IPS DF 6.9 (cell line): ENCODE results near the gene GDAP2.
"Not testable (repeated sequence)": the region's sequence is repeated elsewhere in the genome, so short reads cannot be mapped to it uniquely, and the experiment has no call there.

Experiments used
- DNase-seq: peaks from one replicate; pipeline ENCODE4 v3.0.0-alpha.2; 2013; ENCODE audit warnings: low read depth, low spot score
- H3K27ac ChIP-seq: one replicate; pipeline ENCODE4 v1.5.1; 2013; ENCODE audit warnings: low read length, control low read depth
- H3K27me3 ChIP-seq: 2 replicates; pipeline ENCODE4 v1.6.1; 2013; ENCODE audit warnings: mild to moderate bottlenecking, low read length; ENCODE audit not compliant: control insufficient read depth, insufficient read depth
- H3K36me3 ChIP-seq: 2 replicates; pipeline ENCODE4 v1.6.1; 2013; ENCODE audit warnings: low read length; ENCODE audit not compliant: control insufficient read depth, insufficient read depth
- H3K4me1 ChIP-seq: 2 replicates; pipeline ENCODE4 v1.6.1; 2013; ENCODE audit warnings: low read length; ENCODE audit not compliant: control insufficient read depth, insufficient read depth
- H3K4me3 ChIP-seq: 2 replicates; pipeline ENCODE4 v1.5.1; 2013; ENCODE audit warnings: mild to moderate bottlenecking, low read length
- H3K9me3 ChIP-seq: 2 replicates; pipeline ENCODE4 v1.6.1; 2013; ENCODE audit warnings: low read length, inconsistent platforms; ENCODE audit not compliant: control insufficient read depth, insufficient read depth
- WGBS: extraction: QIAGEN DNeasy Blood & Tissue Kit; methylation state at CpG from one replicate; pipeline ENCODE4 v1.1.7; 2013; ENCODE audit warnings: mixed read lengths, missing lambda C conversion rate; ENCODE audit not compliant: insufficient read length, insufficient coverage; 5-methylcytosine and 5-hydroxymethylcytosine counted together

Gene GDAP2

DNA sequence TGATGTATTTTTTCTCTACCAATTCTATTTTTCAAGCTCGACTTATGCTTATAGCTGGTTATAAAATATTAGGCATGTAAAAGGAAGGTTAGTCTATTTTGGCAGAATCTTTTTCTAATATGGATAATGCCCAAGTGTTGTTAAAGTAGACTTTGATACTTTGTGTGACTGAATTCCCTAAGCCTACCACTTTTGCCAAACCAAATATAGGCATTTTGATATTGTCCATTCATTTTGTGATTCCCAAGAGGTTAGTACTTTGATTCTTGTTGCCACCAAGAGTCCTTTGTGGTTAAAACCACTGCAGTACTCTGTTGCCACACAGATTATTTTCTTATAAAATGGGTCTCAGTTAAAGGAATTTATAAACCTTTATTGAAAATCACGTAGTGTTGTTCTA, 4.3 kb upstream of the GDAP2 start:
- Histone ChIP-seq H3K27ac (no peak overlapping the region), H3K4me1 (no peaks in the 10 kb centered on the region), H3K36me3 (peaks cover 5% of the 10 kb centered on the region; the same call in 1 of the 2 replicates), H3K4me3 (no peak overlapping the region), H3K27me3 (no peaks in the 10 kb centered on the region), H3K9me3 (no peaks in the 10 kb centered on the region)
- 100% methylated on average over 1 of the region's 2 CpGs for WGBS
- no peak for DNase-seq

DNA sequence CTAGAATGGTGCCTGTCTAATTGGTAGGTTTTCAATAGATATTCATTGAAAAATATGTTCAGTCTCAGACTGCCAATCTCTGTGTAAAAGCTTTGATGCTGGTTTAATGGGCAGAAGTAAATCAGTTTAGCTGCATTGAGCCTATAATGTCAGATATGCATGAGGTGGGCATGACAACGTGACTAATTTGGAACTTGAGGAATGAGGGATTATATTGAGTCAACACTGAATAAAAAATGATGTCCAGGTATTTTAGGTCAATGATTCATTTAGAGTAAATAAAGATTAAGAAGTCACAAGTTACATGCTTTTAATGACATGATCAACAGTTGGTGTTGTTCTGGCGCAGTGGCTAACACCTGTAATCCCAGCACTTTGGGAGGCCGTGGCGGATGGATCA, 3.2 kb upstream of the GDAP2 start:
- H3K36me3 ChIP-seq: no peaks in the 10 kb centered on the region; the same call in 1 of the 2 replicates
- no peaks in the 10 kb centered on the region for H3K9me3 ChIP-seq
- no peak for DNase-seq
- no peaks in the 10 kb centered on the region for H3K27me3 ChIP-seq
- WGBS: no CpG with 5 or more reads among the region's 4 CpGs
- H3K4me1 ChIP-seq: no peaks in the 10 kb centered on the region
- H3K4me3 ChIP-seq: no peak overlapping the region
- H3K27ac ChIP-seq: no peak overlapping the region

DNA sequence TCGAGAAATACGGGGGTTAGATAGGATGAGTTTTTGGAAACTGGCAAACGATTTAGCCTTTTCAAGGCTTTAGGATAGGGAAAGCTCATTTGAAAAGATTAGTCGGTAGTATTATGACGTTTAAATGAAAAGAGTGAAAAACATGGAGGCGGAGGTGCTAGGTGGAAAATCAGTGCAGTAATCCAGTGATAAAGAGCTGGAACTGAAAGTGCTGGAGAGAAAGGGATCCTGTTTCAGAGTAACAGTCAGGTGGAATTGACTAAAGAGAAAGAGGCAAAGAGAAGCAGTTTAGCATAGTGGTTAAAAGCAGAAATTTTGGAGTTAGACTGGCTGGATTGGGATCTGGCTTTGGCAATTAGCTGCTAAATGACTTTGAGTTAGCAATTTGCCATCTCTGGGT, 1.1 kb upstream of the GDAP2 start:
- Histone ChIP-seq H3K27me3 (no peaks in the 10 kb centered on the region), H3K9me3 (no peaks in the 10 kb centered on the region), H3K27ac (no peak overlapping the region), H3K36me3 (no peaks in the 10 kb centered on the region; the same call in 1 of the 2 replicates), H3K4me1 (no peaks in the 10 kb centered on the region), H3K4me3 (peak overlapping the region; percentile 84; the same call in 1 of the 2 replicates)
- WGBS: no CpG with 5 or more reads among the region's 6 CpGs
- no peak for DNase-seq

DNA sequence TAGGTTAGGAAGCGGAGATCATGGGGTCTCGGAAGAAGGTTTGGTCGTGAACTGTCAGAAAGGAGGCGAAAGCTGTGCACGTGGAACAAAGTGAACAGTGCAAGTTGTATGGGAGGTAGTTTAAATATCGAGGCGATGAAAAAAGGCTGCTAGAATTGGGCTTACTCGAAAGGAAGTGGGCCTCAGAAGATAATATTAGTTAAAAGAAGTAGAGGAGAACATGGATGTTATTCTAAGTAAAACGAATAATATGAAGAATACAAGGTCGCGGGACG, 689 bp upstream of the GDAP2 start:
- no peak overlapping the region for H3K27ac ChIP-seq
- no peaks in the 10 kb centered on the region for H3K9me3 ChIP-seq
- H3K4me1 ChIP-seq: no peaks in the 10 kb centered on the region
- DNase-seq: no peak
- peak overlapping the region; percentile 84 for H3K4me3 ChIP-seq
- WGBS: no CpG with 5 or more reads among the region's 12 CpGs
- no peaks in the 10 kb centered on the region; the same call in 1 of the 2 replicates for H3K36me3 ChIP-seq
- H3K27me3 ChIP-seq: no peaks in the 10 kb centered on the region

DNA sequence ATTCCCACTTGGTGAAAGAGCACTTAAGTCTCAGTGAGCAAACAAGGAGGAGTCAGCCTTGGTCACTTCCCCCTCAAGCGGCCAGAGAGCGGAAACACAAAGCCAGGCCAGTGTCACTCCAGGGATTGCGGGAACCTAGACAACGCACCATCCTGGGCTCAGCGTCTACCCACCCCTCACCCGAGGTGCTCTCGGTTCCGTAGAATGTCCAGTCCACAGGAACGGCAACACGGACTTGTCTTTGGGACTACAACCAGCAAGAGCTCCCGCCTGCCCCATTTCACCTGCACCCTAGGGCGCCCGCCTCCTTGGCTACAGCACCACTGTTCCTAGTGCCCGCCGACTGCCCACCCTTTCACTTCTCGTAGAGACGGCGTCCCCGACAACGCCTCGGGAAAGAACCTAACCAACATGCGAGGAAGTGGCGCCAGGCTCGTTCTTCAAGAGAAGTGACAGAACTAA, 509 bp downstream of the GDAP2 start:
- peak overlapping the region; percentile 84 for H3K4me3 ChIP-seq
- no peak overlapping the region for H3K27ac ChIP-seq
- no CpG with 5 or more reads among the region's 24 CpGs for WGBS

DNA sequence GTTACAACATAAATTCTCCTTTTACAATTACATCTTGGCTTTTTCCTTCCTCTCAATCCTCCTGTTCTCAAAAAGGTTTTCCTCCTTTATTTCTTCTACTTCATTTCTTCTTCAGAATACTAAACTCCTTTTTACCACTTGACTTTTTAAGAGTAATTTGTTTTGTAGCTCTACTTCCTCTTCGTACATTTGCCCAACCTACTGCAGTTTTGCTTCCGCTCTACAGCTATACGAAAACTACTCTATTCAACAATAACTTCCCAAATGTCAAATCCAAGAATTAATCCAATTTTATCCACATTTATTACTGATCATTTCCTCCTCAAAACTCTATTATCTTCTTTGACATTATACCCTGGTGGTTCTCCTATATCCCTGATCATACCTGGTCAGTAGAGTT, 3.4 kb downstream of the GDAP2 start:
- no peaks in the 10 kb centered on the region for H3K27me3 ChIP-seq
- DNase-seq: no peak
- H3K4me1 ChIP-seq: no peaks in the 10 kb centered on the region
- H3K9me3 ChIP-seq: no peaks in the 10 kb centered on the region
- 100% methylated on average over 2 of the region's 3 CpGs for WGBS
- H3K27ac ChIP-seq: no peak overlapping the region
- H3K36me3 ChIP-seq: no peaks in the 10 kb centered on the region
- no peak overlapping the region for H3K4me3 ChIP-seq

More for the DNA sequence above, 509 bp downstream of the GDAP2 start:
- peak; percentile 27 for DNase-seq
- Histone ChIP-seq H3K36me3 (no peaks in the 10 kb centered on the region), H3K9me3 (no peaks in the 10 kb centered on the region), H3K4me1 (no peaks in the 10 kb centered on the region), H3K27me3 (no peaks in the 10 kb centered on the region)

DNA sequence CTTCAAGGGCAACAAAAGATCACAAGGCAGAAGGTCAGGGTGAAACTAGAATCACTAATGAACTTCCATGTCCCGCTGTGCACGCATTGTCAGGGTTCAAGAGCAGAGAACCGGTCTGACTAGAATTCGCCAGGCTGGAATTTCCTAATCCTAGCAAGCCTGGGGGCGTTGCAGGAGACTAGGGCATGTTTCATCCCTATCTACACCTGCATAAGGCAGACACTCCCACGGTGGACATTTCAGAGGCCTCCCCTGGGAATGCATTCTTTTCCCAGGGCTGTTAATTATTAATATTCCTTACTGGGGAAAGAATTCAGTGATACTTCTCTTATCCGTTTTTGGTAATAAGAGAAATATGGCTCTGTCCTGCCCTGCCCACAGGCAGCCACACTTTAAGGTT, 6.7 kb downstream of the GDAP2 start:
- WGBS: no CpG with 5 or more reads among the region's 7 CpGs
- H3K27ac ChIP-seq, H3K27me3 ChIP-seq, H3K4me1 ChIP-seq, H3K9me3 ChIP-seq, DNase-seq, H3K36me3 ChIP-seq, H3K4me3 ChIP-seq: not testable (repeated sequence)

DNA sequence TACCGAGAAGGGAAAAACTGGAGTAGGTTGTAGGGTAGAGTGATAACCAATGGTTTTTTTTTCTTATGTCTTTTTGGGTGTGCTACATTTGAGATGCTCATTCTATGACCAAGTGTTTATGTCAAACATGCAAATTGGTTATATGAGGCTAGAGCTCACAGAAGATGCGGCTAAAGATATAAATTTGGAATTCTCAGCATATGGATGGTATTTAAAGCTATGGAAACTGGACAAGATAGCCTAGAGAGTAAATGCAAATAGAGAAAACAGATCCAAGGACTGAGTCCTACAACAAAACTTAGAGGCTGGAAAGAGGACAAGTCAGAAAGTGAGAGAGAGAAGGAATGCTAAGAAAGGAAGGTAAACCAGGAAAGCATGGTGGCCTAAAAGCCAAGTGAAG, 7.4 kb downstream of the GDAP2 start:
- Histone ChIP-seq H3K27me3 (no peaks in the 10 kb centered on the region), H3K4me3 (no peak overlapping the region), H3K4me1 (no peaks in the 10 kb centered on the region), H3K27ac (no peak overlapping the region), H3K36me3 (no peaks in the 10 kb centered on the region), H3K9me3 (no peaks in the 10 kb centered on the region)
- no CpG with 5 or more reads among the region's 2 CpGs for WGBS
- no peak for DNase-seq

DNA sequence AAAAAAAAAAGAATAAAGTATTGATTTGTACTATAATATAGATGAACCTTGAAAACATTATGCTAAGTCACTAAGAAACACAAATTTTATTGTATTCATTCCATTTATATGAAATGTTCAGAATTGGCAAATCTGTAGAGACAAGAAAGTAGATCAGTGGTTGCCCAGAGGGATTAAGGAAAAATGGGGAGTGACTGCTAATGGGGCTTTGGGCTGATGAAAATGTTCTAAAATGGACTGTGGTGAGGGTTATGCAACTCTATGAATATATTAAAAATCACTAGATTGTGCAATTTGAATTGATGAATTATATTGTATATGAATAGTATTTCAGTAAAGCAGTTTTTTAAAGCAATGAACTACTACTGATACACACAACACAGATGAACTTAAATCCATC, 10.0 kb downstream of the GDAP2 start:
- no peak for DNase-seq
- Histone ChIP-seq H3K27me3 (no peaks in the 10 kb centered on the region), H3K4me3 (no peak overlapping the region), H3K36me3 (no peaks in the 10 kb centered on the region; the same call in 1 of the 2 replicates), H3K4me1 (no peaks in the 10 kb centered on the region), H3K9me3 (no peaks in the 10 kb centered on the region), H3K27ac (no peak overlapping the region)

DNA sequence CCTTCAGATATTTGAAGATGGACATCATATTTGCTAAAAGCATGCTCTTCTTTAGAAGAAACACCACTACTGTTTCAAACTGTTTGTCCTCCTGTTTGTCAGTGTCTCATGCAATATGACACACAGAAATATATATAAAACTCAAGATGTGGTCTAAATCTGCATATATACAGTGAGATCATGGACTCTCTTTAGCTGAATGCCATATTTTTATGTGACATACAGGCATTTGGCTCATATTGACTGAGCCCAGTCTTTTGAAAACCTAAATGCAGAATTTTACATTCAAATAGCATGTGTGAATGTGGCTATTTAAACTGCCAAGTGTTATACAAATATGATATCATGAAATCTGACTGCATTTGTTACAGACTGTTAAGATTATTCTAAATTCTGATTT, 18.4 kb downstream of the GDAP2 start:
- Histone ChIP-seq H3K4me1 (no peaks in the 10 kb centered on the region), H3K36me3 (no peaks in the 10 kb centered on the region; the same call in 1 of the 2 replicates), H3K27me3 (no peaks in the 10 kb centered on the region), H3K27ac (no peak overlapping the region), H3K9me3 (no peaks in the 10 kb centered on the region), H3K4me3 (no peak overlapping the region)
- no peak for DNase-seq

DNA sequence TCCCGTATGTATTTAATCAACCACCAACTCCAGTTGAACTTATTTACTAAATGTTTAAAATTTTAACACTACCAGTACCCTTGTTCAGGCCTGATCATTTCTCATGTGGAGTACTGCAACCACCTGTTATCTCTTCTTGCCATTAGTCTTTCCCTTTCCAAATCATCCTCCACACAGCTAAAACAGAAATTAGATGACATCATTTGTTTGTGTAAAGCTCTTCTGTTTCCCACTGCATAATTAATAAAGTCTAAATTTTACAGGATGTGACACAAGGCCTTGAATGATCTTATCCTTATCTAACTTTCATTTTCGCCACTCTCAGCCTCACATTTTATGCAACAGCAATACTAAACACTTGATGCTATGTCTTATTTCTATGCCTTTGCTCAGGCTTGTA, 24.4 kb downstream of the GDAP2 start:
- Histone ChIP-seq H3K27ac (no peak overlapping the region), H3K36me3 (no peaks in the 10 kb centered on the region), H3K27me3 (no peaks in the 10 kb centered on the region), H3K4me3 (no peak overlapping the region), H3K9me3 (no peaks in the 10 kb centered on the region), H3K4me1 (no peaks in the 10 kb centered on the region)
- whole genome bisulfite sequencing: no CpG with 5 or more reads among the region's 2 CpGs
- no peak for DNase-seq
